Measurements from ENCODE around the gene NEO1.

DNA sequence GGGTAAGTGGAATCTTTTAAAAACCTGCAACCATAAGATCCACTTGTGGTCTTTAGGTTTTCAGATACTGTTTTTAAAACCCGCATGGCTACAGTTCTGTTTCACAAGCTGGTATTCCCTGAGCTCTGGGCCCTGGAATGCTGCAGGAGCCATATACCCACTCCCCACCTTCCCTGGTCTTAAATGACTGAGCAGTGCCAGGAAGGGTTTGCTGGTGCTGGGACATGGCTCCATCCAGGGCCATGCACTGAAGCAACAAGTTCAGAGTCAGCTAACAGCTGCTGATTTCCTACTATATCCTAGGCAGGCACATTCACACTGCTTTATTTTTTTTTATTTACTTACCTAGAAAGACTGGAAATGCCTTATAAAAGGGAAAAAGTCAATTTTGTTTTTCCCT, 239.2 kb downstream of the NEO1 start:
- no peak for TF ChIP-seq EZH2 (IDR thresholded peaks at IDR 0.05; ENCODE audit: borderline replicate concordance, low read length)
- TF ChIP-seq, protein P1, sequence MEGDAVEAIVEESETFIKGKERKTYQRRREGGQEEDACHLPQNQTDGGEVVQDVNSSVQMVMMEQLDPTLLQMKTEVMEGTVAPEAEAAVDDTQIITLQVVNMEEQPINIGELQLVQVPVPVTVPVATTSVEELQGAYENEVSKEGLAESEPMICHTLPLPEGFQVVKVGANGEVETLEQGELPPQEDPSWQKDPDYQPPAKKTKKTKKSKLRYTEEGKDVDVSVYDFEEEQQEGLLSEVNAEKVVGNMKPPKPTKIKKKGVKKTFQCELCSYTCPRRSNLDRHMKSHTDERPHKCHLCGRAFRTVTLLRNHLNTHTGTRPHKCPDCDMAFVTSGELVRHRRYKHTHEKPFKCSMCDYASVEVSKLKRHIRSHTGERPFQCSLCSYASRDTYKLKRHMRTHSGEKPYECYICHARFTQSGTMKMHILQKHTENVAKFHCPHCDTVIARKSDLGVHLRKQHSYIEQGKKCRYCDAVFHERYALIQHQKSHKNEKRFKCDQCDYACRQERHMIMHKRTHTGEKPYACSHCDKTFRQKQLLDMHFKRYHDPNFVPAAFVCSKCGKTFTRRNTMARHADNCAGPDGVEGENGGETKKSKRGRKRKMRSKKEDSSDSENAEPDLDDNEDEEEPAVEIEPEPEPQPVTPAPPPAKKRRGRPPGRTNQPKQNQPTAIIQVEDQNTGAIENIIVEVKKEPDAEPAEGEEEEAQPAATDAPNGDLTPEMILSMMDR (IDR thresholded peaks at IDR 0.05; ENCODE audit: low read length), result no peak

All from OCI-LY1 (cell line).